ENCODE measurements around the gene EVX2.

DNA sequence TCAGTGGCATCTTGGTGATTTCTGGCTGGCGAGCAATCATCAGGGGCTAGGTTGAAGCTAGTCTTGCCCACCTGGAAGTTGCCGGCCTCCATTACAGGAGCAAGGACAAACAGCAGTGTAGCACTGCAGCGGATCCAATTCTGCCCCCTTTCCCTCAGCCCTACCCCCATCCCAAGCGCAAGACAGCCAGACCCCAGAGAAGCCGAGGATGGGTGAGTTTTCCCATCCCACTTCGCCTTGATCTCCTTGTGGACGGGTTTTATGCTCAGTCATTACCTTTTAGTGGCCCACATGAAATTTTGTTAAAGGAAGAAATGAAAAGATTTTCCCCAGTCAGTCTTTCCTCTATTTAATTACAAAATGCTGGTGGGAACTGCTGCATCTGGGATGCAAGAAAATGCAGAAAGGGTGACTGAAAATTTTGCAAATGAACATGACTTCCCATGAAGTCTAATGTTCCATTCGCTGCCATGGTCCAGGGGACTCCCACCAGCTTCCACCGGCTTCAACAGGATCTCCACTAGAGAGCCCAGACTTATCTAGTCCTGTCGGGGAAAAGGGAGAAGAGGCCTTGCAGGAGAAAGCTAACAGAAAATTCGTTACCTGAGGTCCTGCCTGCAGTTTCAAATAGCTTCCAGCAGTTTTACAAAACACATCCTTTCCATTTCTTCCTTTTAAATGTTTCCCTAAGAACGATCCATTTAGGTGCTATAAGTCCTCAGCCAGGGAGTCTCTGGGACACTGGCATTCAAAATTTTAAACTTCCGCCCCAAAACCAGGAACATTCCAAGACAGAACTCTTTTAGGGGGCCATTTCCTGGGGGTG lies 36.8 kb upstream of the EVX2 start:
- TF ChIP-seq CTCF (IDR thresholded peaks at IDR 0.05) (no peak), POLR2A (IDR thresholded peaks at IDR 0.05) (no peak)

All from adrenal gland (tissue), 5 donors.